Medulla oblongata (tissue), 1 donor: ENCODE measurements around the gene IHH.

Experiments used
- DNase-seq: peaks from one replicate; pipeline ENCODE4 v3.0.0-alpha.2; 2015; ENCODE audit errors: extremely low spot score

IHH gene

GRCh38 chr2:219076253-219076652, 15.5 kb upstream of the IHH start:
- DNase-seq, result no peak

GRCh38 chr2:219073413-219074129, 12.8 kb upstream of the IHH start:
- DNase-seq, result peak; percentile 61

- no peak for DNase-seq
Observed at GRCh38 chr2:219072741-219073250, 12.1 kb upstream of the IHH start.

- no peak for DNase-seq
Observed at GRCh38 chr2:219071131-219071816, 10.6 kb upstream of the IHH start.

- no peak for DNase-seq
Observed at GRCh38 chr2:219065484-219065883, 4.8 kb upstream of the IHH start.

- no peak for DNase-seq
Observed at GRCh38 chr2:219062081-219062480, 1.4 kb upstream of the IHH start.

GRCh38 chr2:219059725-219060682, 717 bp downstream of the IHH start:
- no peak for DNase-seq

- DNase-seq, result no peak
Observed at GRCh38 chr2:219059375-219059724, 1.4 kb downstream of the IHH start.

GRCh38 chr2:219058541-219059374, 2.0 kb downstream of the IHH start:
- DNase-seq, result no peak

GRCh38 chr2:219057709-219058540, 2.8 kb downstream of the IHH start:
- DNase-seq, result peak; percentile 80

- DNase-seq, result no peak
Observed at GRCh38 chr2:219056896-219057708, 3.6 kb downstream of the IHH start.

- no peak for DNase-seq
Observed at GRCh38 chr2:219056176-219056895, 4.4 kb downstream of the IHH start.

- no peak for DNase-seq
Observed at GRCh38 chr2:219054956-219055903, 5.5 kb downstream of the IHH start.

GRCh38 chr2:219049282-219049681, 11.4 kb downstream of the IHH start:
- DNase-seq, result no peak

- peak; percentile 9 for DNase-seq
Observed at GRCh38 chr2:219045937-219046550, 14.7 kb downstream of the IHH start.

GRCh38 chr2:219042750-219043149, 18.0 kb downstream of the IHH start:
- no peak for DNase-seq

GRCh38 chr2:219042157-219042556, 18.6 kb downstream of the IHH start:
- no peak for DNase-seq
